Heart left ventricle (tissue), 13 donors: ENCODE measurements around the gene TCEAL4.

Experiments
- POLR2A ChIP-seq, 2 donors: fragments of 450-650 bp; IDR thresholded peaks; one replicate each; pipeline ENCODE4 v1.6.1; 2017; ENCODE audit warnings: antibody characterized with exemption in 2 of 2, mild to moderate bottlenecking in 2 of 2, moderate library complexity in 2 of 2
- TF ChIP-seq, protein P1 (sequence below), 12 donors: fragments of 200-600 bp; sonication (generic) in 4 of 12; IDR thresholded peaks; one replicate each; pipeline versions ENCODE4 v1.5.0 to v1.8.0; 2018 to 2022; ENCODE audit warnings: antibody characterized with exemption in 12 of 12, mild to moderate bottlenecking in 5 of 12
- donor health status: ischemic (EF 13 %, LVEDD 7.1; RV severe dilation, severe dysfunction).
- donor health status: DM: no; HTN: yes; CAD: no.
- donor health status: DM: no; HTN: no; CAD: no.
- donor health status: ischemic (EF 25% LVEDD 6.9; RV normal size, moderate dysfunction).
- donor health status: ischemic (EF 25% LVEDD 5.7; RV mildly dilated, moderate dysfunction).
- donor health status: ischemic (EF 35%, LVEDD 5.7; RV mildly dilated, moderate dysfunction).
- donor health status: nonischemic (EF 11% LVEDD 7.7; RV severe dilation, severe dysfunction).
- donor health status: DM: yes; HTN: yes; CAD: no.
- donor health status: PGD.
- donor health status: ischemic (EF 29% LVEDD 5.4; RV normal size, mild dysfunction).
- donor health status: nonischemic (EF 23%, LVEDD 6.1; RV moderate dilation, normal function).

DNA sequence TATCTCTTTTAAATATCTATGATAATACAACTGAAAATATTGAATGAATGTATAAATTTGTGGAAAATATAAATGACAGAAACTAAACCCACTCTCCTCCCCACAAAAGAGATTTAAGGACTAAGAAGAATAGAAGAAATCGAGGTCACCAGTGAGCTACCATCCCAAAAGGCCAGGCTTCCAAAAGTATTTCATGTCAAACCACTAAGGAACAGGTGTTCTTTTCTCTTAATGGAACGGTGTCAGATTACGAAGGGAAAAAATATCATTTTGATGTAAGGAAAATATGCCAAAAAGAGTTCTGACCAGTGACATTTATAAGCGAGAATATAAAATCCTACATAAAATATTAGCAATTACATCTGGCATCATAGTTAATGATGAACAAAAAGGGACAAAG lies 13.6 kb upstream of the TCEAL4 start:
- TF ChIP-seq, protein P1, sequence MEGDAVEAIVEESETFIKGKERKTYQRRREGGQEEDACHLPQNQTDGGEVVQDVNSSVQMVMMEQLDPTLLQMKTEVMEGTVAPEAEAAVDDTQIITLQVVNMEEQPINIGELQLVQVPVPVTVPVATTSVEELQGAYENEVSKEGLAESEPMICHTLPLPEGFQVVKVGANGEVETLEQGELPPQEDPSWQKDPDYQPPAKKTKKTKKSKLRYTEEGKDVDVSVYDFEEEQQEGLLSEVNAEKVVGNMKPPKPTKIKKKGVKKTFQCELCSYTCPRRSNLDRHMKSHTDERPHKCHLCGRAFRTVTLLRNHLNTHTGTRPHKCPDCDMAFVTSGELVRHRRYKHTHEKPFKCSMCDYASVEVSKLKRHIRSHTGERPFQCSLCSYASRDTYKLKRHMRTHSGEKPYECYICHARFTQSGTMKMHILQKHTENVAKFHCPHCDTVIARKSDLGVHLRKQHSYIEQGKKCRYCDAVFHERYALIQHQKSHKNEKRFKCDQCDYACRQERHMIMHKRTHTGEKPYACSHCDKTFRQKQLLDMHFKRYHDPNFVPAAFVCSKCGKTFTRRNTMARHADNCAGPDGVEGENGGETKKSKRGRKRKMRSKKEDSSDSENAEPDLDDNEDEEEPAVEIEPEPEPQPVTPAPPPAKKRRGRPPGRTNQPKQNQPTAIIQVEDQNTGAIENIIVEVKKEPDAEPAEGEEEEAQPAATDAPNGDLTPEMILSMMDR (IDR thresholded peaks at IDR 0.05) = no peak
- TF ChIP-seq POLR2A (IDR thresholded peaks at IDR 0.05) = no peak
